ENCODE data around the gene FERMT2. TPM values are rescaled to one million over a fixed set of nuclear protein-coding genes. Genes with fewer than 3 reads are reported as not detected.
A peak's percentile ranks its signal among the peaks of the same experiment; 100 is the strongest.
"Not testable (repeated sequence)": the region's sequence is repeated elsewhere in the genome, so short reads cannot be mapped to it uniquely, and the experiment has no call there.

FERMT2 gene
- total RNA-seq, 1 donor from 2014 or later, result 304 TPM

- Mint-ChIP-seq H3K36me3 (ENCODE audit: unreplicated experiment) (peaks cover under 1% of the 10 kb centered on the region), H3K9me3 (ENCODE audit: unreplicated experiment) (no peaks in the 10 kb centered on the region), H3K27ac (ENCODE audit: unreplicated experiment) (peak overlapping the region; percentile 62), H3K4me1 (ENCODE audit: unreplicated experiment) (peaks cover 91% of the 10 kb centered on the region), H3K27me3 (ENCODE audit: unreplicated experiment) (no peaks in the 10 kb centered on the region), H3K4me3 (ENCODE audit: unreplicated experiment) (no peak overlapping the region)
- no peak for DNase-seq (ENCODE audit: extremely low spot score, unreplicated experiment)
- no peak for TF ChIP-seq CTCF (IDR thresholded peaks at IDR 0.05)
Measured at GRCh38 chr14:52923902-52924575, 26.8 kb downstream of the FERMT2 start.

GRCh38 chr14:52922656-52923055, 28.2 kb downstream of the FERMT2 start:
- H3K4me3 Mint-ChIP-seq (ENCODE audit: unreplicated experiment), result no peak overlapping the region
- H3K27ac Mint-ChIP-seq (ENCODE audit: unreplicated experiment), result peak overlapping the region; percentile 68
- peaks cover 90% of the 10 kb centered on the region for H3K4me1 Mint-ChIP-seq (ENCODE audit: unreplicated experiment)
- DNase-seq (ENCODE audit: extremely low spot score, unreplicated experiment), result no peak
- H3K36me3 Mint-ChIP-seq (ENCODE audit: unreplicated experiment), result peaks cover 5% of the 10 kb centered on the region
- no peaks in the 10 kb centered on the region for H3K27me3 Mint-ChIP-seq (ENCODE audit: unreplicated experiment)
- H3K9me3 Mint-ChIP-seq (ENCODE audit: unreplicated experiment), result no peaks in the 10 kb centered on the region
- TF ChIP-seq CTCF (IDR thresholded peaks at IDR 0.05), result no peak

GRCh38 chr14:52922059-52922458, 28.8 kb downstream of the FERMT2 start:
- H3K4me3 Mint-ChIP-seq (ENCODE audit: unreplicated experiment), result no peak overlapping the region
- peaks cover 5% of the 10 kb centered on the region for H3K36me3 Mint-ChIP-seq (ENCODE audit: unreplicated experiment)
- H3K9me3 Mint-ChIP-seq (ENCODE audit: unreplicated experiment), result no peaks in the 10 kb centered on the region
- TF ChIP-seq CTCF (IDR thresholded peaks at IDR 0.05), result no peak
- H3K27me3 Mint-ChIP-seq (ENCODE audit: unreplicated experiment), result no peaks in the 10 kb centered on the region
- peaks cover 90% of the 10 kb centered on the region for H3K4me1 Mint-ChIP-seq (ENCODE audit: unreplicated experiment)
- no peak for DNase-seq (ENCODE audit: extremely low spot score, unreplicated experiment)
- H3K27ac Mint-ChIP-seq (ENCODE audit: unreplicated experiment), result peak overlapping the region; percentile 68

GRCh38 chr14:52920411-52920810, 30.4 kb downstream of the FERMT2 start:
- not testable (repeated sequence) for DNase-seq (ENCODE audit: extremely low spot score, unreplicated experiment); H3K27me3 Mint-ChIP-seq (ENCODE audit: unreplicated experiment); H3K4me3 Mint-ChIP-seq (ENCODE audit: unreplicated experiment); H3K9me3 Mint-ChIP-seq (ENCODE audit: unreplicated experiment); H3K36me3 Mint-ChIP-seq (ENCODE audit: unreplicated experiment)
- Mint-ChIP-seq H3K27ac (ENCODE audit: unreplicated experiment) (peak overlapping the region; percentile 80), H3K4me1 (ENCODE audit: unreplicated experiment) (peaks cover 88% of the 10 kb centered on the region)

GRCh38 chr14:52919971-52920370, 30.9 kb downstream of the FERMT2 start:
- no peak for DNase-seq (ENCODE audit: extremely low spot score, unreplicated experiment)
- no peak for TF ChIP-seq CTCF (IDR thresholded peaks at IDR 0.05)
- Mint-ChIP-seq H3K27me3 (ENCODE audit: unreplicated experiment) (no peaks in the 10 kb centered on the region), H3K27ac (ENCODE audit: unreplicated experiment) (peak overlapping the region; percentile 80), H3K36me3 (ENCODE audit: unreplicated experiment) (peaks cover 14% of the 10 kb centered on the region), H3K4me1 (ENCODE audit: unreplicated experiment) (peaks cover 90% of the 10 kb centered on the region), H3K9me3 (ENCODE audit: unreplicated experiment) (no peaks in the 10 kb centered on the region), H3K4me3 (ENCODE audit: unreplicated experiment) (peak overlapping the region; percentile 23)
